GM12878 (cell line): ENCODE measurements around the gene P4HA2. TPM values are rescaled to one million over a fixed set of nuclear protein-coding genes. Genes with fewer than 3 reads are reported as not detected.

Experiments used
- ATAC-seq: fragments of 200-7000 bp; cut with Tn5 transposase; 3 replicates; pipeline ENCODE4 v1.9.1; 2020; ENCODE audit warnings: mild to moderate bottlenecking, moderate library complexity
- BruUV-seq: library from RNA; stranded (reverse); fragments of 400-500 nt; replicated peaks from 2 replicates; lab custom pipeline; 2021; lab: Mats Ljungman, UMichigan
- CTCF ChIA-PET: fragments of 300-600 bp; sonication (Branson Sonifier 250); formaldehyde crosslinking; extraction: SDS; loops from one replicate; lab custom pipeline; 2021; ENCODE audit warnings: inconsistent platforms; lab: Yijun Ruan, JAX
- POLR2A ChIA-PET: fragments of 350-600 bp; formaldehyde crosslinking; extraction: SDS; loops from one replicate; lab custom pipeline; 2021; ENCODE audit warnings: inconsistent platforms; lab: Charles Lee
- RAD21 ChIA-PET: fragments of 300-600 bp; sonication (Branson Sonifier 250); formaldehyde crosslinking; loops from one replicate; lab custom pipeline; 2023; ENCODE audit warnings: antibody characterized with exemption; ENCODE audit not compliant: unreplicated experiment; lab: Charles Lee
- SMC1A ChIA-PET: fragments of 300-600 bp; sonication (Branson Sonifier 250); formaldehyde crosslinking; loops from one replicate; lab custom pipeline; 2023; ENCODE audit not compliant: unreplicated experiment, uncharacterized antibody; lab: Charles Lee
- DNase-seq: peaks from one replicate; pipeline ENCODE4 v3.0.0-alpha.2; 2011; ENCODE audit warnings: low read depth, low spot score
- FAIRE-seq: peaks from 3 replicates; lab custom pipeline; 2011; peaks lifted over from hg19 to GRCh38; lab: Jason Lieb, UNC
- H2AFZ ChIP-seq: 2 replicates; pipeline ENCODE4 v1.6.0; 2011; ENCODE audit warnings: low read depth, low read length, control low read depth; ENCODE audit not compliant: control insufficient read depth
- H3K27ac ChIP-seq: 2 replicates; pipeline ENCODE4 v1.5.1; 2011; ENCODE audit warnings: control low read depth; ENCODE audit not compliant: control insufficient read depth, insufficient read depth
- H3K27me3 ChIP-seq, 2 experiments: replicated peaks in 1 of 2; 2 replicates each; pipeline versions ENCODE4 v1.6.0 to v1.6.1; 2011; ENCODE audit warnings: low read length in 1 of 2; ENCODE audit not compliant: control insufficient read depth in 2 of 2, insufficient read depth in 2 of 2
- H3K36me3 ChIP-seq, 2 experiments: 2 replicates each; pipeline ENCODE4 v1.5.1; 2011; ENCODE audit warnings: low read length in 1 of 2; ENCODE audit not compliant: control insufficient read depth in 2 of 2, insufficient read depth in 2 of 2
- H3K4me1 ChIP-seq: 2 replicates; pipeline ENCODE4 v1.6.1; 2011; ENCODE audit warnings: mild to moderate bottlenecking, low read length, moderate library complexity, mixed read lengths; ENCODE audit not compliant: control insufficient read depth, insufficient read depth
- H3K4me2 ChIP-seq: 2 replicates; pipeline ENCODE4 v1.6.0; 2011; ENCODE audit warnings: control low read depth; ENCODE audit not compliant: control insufficient read depth, insufficient read depth
- H3K4me3 ChIP-seq: fragments of 200-600 bp; sonication (generic); 2 replicates; pipeline ENCODE4 v1.5.1; 2016
- H3K79me2 ChIP-seq: 2 replicates; pipeline ENCODE4 v1.6.0; 2011; ENCODE audit warnings: low read length; ENCODE audit not compliant: control insufficient read depth, insufficient read depth
- H3K9ac ChIP-seq: 2 replicates; pipeline ENCODE4 v1.8.0; 2011; ENCODE audit warnings: low read length, control low read depth, mixed read lengths; ENCODE audit not compliant: control insufficient read depth, insufficient read depth
- H3K9me3 ChIP-seq: replicated peaks from 3 replicates; pipeline ENCODE4 v1.5.1; 2011; ENCODE audit warnings: mild to moderate bottlenecking, low read length; ENCODE audit not compliant: control insufficient read depth, insufficient read depth
- H4K20me1 ChIP-seq: 2 replicates; pipeline ENCODE4 v1.6.0; 2011; ENCODE audit not compliant: control insufficient read depth, insufficient read depth
- BHLHE40 ChIP-seq, 2 experiments: fragments of 450-650 bp in 1 of 2; IDR thresholded peaks; 2 replicates each; pipeline ENCODE4 v1.6.1; 2011 to 2017; ENCODE audit warnings: low read depth in 2 of 2, borderline replicate concordance in 1 of 2, improper control_type of control experiment in 1 of 2, low read length in 1 of 2, mild to moderate bottlenecking in 1 of 2
- DPF2 ChIP-seq: fragments of 450-650 bp; IDR thresholded peaks from 2 replicates; pipeline ENCODE4 v1.6.1; 2017; ENCODE audit warnings: mild to moderate bottlenecking
- KLF5 ChIP-seq: fragments of 450-650 bp; IDR thresholded peaks from 2 replicates; pipeline ENCODE4 v1.6.1; 2014; ENCODE audit warnings: mild to moderate bottlenecking; ENCODE audit not compliant: partially characterized antibody
- MAX ChIP-seq: IDR thresholded peaks from 2 replicates; pipeline ENCODE4 v1.6.1; 2012; ENCODE audit warnings: low read depth, low read length, improper control_type of control experiment
- MTA2 ChIP-seq: fragments of 450-650 bp; IDR thresholded peaks from 2 replicates; pipeline ENCODE4 v1.6.1; 2016; ENCODE audit warnings: low read depth, mild to moderate bottlenecking, moderate library complexity
- NBN ChIP-seq: fragments of 450-650 bp; IDR thresholded peaks from 2 replicates; pipeline ENCODE4 v1.6.1; 2016
- PBX3 ChIP-seq: IDR thresholded peaks from 2 replicates; pipeline ENCODE4 v1.6.1; 2011; ENCODE audit warnings: mild to moderate bottlenecking, low read depth, low read length, moderate library complexity; ENCODE audit not compliant: insufficient replicate concordance
- STAT1 ChIP-seq: fragments of 450-650 bp; conservative IDR thresholded peaks from 2 replicates; pipeline ENCODE4 v1.6.1; 2014; ENCODE audit warnings: antibody characterized with exemption, mild to moderate bottlenecking
- ZBTB11 ChIP-seq: fragments of 450-650 bp; formaldehyde crosslinking; IDR thresholded peaks from 2 replicates; pipeline ENCODE4 v1.5.0; 2022; ENCODE audit warnings: mild to moderate bottlenecking, missing genetic modification characterization
- ZNF687 ChIP-seq: fragments of 450-650 bp; IDR thresholded peaks from 2 replicates; pipeline ENCODE4 v1.6.1; 2017; ENCODE audit warnings: mild to moderate bottlenecking, moderate library complexity
- ZZZ3 ChIP-seq: IDR thresholded peaks from 2 replicates; pipeline ENCODE4 v1.6.1; 2011; ENCODE audit warnings: low read depth; ENCODE audit not compliant: control insufficient read depth, insufficient read length
- WGBS: methylation state at CpG from one replicate; pipeline ENCODE4 v1.1.6; 2016; ENCODE audit warnings: low lambda C conversion rate; ENCODE audit not compliant: insufficient replicate concordance, insufficient coverage; ENCODE audit errors: missing lambda C conversion rate; 5-methylcytosine and 5-hydroxymethylcytosine counted together
- in situ Hi-C: fragments of 300-500 bp; cut with MboI; formaldehyde crosslinking; loops from 9 replicates; pipeline ENCODE4 v1.14.3; 2018; ENCODE audit warnings: mixed read lengths
- intact Hi-C: fragments of 100-400 bp; cut with micrococcal nuclease; formaldehyde crosslinking; loops from one replicate; pipeline ENCODE4 v1.14.2; 2022; ENCODE audit not compliant: unreplicated experiment
- polyA plus RNA-seq, 11 experiments: library from polyadenylated mRNA; depleted of rRNA in 4 of 11; unstranded in 6 of 11; stranded (reverse) in 5 of 11; fragments of >200 nt; fragmentation: Nextera tagmentation in 4 of 11; fragmentation: Illumina TruSeq in 1 of 11; extraction: Ambion mirVana in 4 of 11; extraction: Trizol in 1 of 11; gene quantifications; 1 replicate in 1 of 11; 2 replicates in 10 of 11; pipeline versions ENCODE4 v1.2.1 to v1.2.3, GENCODE V29; 2011 to 2016; ENCODE audit warnings: inconsistent platforms in 2 of 11, missing spikeins in 2 of 11, low read depth in 1 of 11
- total RNA-seq, 4 experiments: library from RNA; depleted of rRNA in 3 of 4; stranded (reverse); fragments of >200 nt in 3 of 4; fragmentation: Illumina TruSeq in 1 of 4; extraction: Trizol in 1 of 4; gene quantifications; 2 replicates each; pipeline versions ENCODE4 v1.2.1 to v1.2.3, GENCODE V29; 2013 to 2021

Gene P4HA2
- total and polyA plus RNA-seq, 10 of the 15 experiments (the other 5 are each of a cell fraction or from before 2014, with no cell fraction given) = 4.7 to 10.9 (median 7.5) TPM

- no peaks in the 10 kb centered on the region for H3K79me2 ChIP-seq
- peaks cover 0 to 4% of the 10 kb centered on the region in 2 experiments; a peak in 2 of 4 replicates for H3K27me3 ChIP-seq
- no peaks in the 10 kb centered on the region for H3K9me3 ChIP-seq
- intact Hi-C loops (no loop called here), in situ Hi-C loops (no loop called here)
- FAIRE-seq = no peak
- CTCF ChIA-PET = interaction anchor here (1.0 to 1.1 kb wide), 2 partner anchors 16 to 32 kb away, joined by 3 to 4 read pairs; no protein-coding TSS in a partner anchor
- no peak overlapping the region for H3K27ac ChIP-seq
- no peak overlapping the region for H2AFZ ChIP-seq
- TF ChIP-seq STAT1 (no peak), DPF2 (no peak), ZZZ3 (no peak), KLF5 (no peak), PBX3 (no peak), MAX (no peak), MTA2 (no peak), ZBTB11 (no peak), BHLHE40 (IDR thresholded peaks at IDR 0.05; ENCODE audit: borderline replicate concordance in 1 of 2, low read depth in 2 of 2, low read length in 1 of 2) (no peak), ZNF687 (no peak), NBN (no peak)
- H3K4me2 ChIP-seq = no peak overlapping the region
- 61% methylated on average over 7 of the region's 7 CpGs for WGBS
- POLR2A ChIA-PET = interaction anchor here (0.5 to 1.4 kb wide), 2 partner anchors 16 to 138 kb away, joined by 3 read pairs; no protein-coding TSS in a partner anchor
- H3K4me1 ChIP-seq = peaks cover 3% of the 10 kb centered on the region
- no peak overlapping the region for H3K9ac ChIP-seq
- no peak for DNase-seq
- no peak overlapping the region for H3K4me3 ChIP-seq
- no peaks in the 10 kb centered on the region for H3K36me3 ChIP-seq
- no TSS peak for BruUV-seq
- SMC1A ChIA-PET = no interaction called here
- H4K20me1 ChIP-seq = no peaks in the 10 kb centered on the region; the same call in 1 of the 2 replicates
- RAD21 ChIA-PET = no interaction called here
- ATAC-seq = no peak; the same call in 2 of the 3 replicates
Observed at GRCh38 chr5:132221781-132222648, 5.6 kb downstream of the P4HA2 start.
